ENCODE measurements around the gene PTPRJ. TPM values are rescaled to one million over a fixed set of nuclear protein-coding genes. Genes with fewer than 3 reads are reported as not detected.

Gene PTPRJ
- total and polyA plus RNA-seq, 7 donors: 0.32 to 12.4 (median 4.1) TPM

DNA sequence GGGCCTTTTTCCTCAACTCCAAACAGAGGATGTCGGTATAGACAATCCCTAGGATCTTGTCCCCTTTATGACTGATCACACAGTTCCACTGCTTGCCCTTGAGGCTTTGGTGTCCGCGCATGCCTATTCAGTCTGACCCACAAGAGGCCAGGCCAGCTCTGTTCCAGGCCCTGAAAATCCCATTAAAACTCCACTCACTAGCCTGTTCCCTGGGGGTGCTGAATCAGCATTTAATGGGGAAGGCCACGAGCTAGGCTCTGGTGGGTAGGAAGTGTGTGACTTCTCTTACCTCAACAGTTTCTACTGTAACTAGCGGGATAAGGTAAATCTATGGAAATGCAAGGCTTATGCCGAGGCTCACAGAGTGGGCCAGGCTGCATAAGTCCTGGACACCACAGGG, 117.7 kb downstream of the PTPRJ start:
- ATAC-seq (no peak), DNase-seq (no peak)
- no peaks in the 10 kb centered on the region for H3K27me3 ChIP-seq (ENCODE audit: insufficient read depth in 3 of 3, low read length in 2 of 3)
- no peaks in the 10 kb centered on the region for H3K9me3 ChIP-seq
- intact Hi-C loops (cut with DNase I): no loop called here
- H3K4me1 ChIP-seq: peaks cover 10% of the 10 kb centered on the region
- H3K4me3 ChIP-seq: no peak overlapping the region
- 81 to 88% (median 85%) methylated on average over 6 of the region's 6 CpGs for WGBS, 3 donors
- TF ChIP-seq, protein P1, sequence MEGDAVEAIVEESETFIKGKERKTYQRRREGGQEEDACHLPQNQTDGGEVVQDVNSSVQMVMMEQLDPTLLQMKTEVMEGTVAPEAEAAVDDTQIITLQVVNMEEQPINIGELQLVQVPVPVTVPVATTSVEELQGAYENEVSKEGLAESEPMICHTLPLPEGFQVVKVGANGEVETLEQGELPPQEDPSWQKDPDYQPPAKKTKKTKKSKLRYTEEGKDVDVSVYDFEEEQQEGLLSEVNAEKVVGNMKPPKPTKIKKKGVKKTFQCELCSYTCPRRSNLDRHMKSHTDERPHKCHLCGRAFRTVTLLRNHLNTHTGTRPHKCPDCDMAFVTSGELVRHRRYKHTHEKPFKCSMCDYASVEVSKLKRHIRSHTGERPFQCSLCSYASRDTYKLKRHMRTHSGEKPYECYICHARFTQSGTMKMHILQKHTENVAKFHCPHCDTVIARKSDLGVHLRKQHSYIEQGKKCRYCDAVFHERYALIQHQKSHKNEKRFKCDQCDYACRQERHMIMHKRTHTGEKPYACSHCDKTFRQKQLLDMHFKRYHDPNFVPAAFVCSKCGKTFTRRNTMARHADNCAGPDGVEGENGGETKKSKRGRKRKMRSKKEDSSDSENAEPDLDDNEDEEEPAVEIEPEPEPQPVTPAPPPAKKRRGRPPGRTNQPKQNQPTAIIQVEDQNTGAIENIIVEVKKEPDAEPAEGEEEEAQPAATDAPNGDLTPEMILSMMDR (IDR thresholded peaks at IDR 0.05): no peak
- no peaks in the 10 kb centered on the region for H3K36me3 ChIP-seq (ENCODE audit: insufficient read depth in 1 of 2, low read depth in 1 of 2)
- no peak overlapping the region for H3K27ac ChIP-seq

DNA sequence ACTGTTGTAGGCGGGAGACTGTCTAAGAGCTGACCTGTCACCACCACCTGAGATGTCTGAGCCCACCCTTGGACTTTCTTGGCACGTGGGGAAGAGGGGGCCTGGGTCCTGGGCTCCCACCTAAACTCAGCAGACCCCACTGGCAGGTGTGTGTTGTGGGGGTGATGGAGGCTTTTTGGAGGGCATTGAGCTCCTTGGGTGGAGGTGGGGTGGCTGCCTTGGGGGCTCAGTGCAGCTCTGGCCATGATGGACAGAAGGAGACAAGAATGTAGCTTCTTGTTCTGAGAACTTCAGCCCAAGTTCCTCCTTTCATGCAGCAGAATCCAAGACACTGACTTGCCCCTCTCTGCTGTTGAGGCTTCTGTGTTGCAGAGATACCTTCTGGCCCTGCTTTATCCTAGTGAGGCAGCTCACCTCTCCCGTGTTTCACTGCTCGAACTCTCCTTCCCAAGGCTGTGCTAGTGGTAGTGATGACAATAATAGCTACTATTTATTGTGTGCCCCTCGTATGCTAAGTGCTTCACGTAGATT, 119.6 kb downstream of the PTPRJ start:
- Histone ChIP-seq H3K36me3 (ENCODE audit: insufficient read depth in 1 of 2, low read depth in 1 of 2) (no peaks in the 10 kb centered on the region), H3K4me3 (no peak overlapping the region), H3K27ac (no peak overlapping the region), H3K27me3 (ENCODE audit: insufficient read depth in 3 of 3, low read length in 2 of 3) (no peaks in the 10 kb centered on the region), H3K4me1 (peaks cover 9% of the 10 kb centered on the region), H3K9me3 (no peaks in the 10 kb centered on the region)
- DNase-seq: no peak
- ATAC-seq: no peak
- intact Hi-C loops (cut with DNase I): loop anchor here in 1 of 2 donors (10.0 kb wide), 1 partner anchor 245 kb away; no protein-coding TSS in a partner anchor
- WGBS, 3 donors: 94 to 97% (median 95%) methylated on average over 6 of the region's 6 CpGs
- TF ChIP-seq, protein P1 (IDR thresholded peaks at IDR 0.05): no peak

DNA sequence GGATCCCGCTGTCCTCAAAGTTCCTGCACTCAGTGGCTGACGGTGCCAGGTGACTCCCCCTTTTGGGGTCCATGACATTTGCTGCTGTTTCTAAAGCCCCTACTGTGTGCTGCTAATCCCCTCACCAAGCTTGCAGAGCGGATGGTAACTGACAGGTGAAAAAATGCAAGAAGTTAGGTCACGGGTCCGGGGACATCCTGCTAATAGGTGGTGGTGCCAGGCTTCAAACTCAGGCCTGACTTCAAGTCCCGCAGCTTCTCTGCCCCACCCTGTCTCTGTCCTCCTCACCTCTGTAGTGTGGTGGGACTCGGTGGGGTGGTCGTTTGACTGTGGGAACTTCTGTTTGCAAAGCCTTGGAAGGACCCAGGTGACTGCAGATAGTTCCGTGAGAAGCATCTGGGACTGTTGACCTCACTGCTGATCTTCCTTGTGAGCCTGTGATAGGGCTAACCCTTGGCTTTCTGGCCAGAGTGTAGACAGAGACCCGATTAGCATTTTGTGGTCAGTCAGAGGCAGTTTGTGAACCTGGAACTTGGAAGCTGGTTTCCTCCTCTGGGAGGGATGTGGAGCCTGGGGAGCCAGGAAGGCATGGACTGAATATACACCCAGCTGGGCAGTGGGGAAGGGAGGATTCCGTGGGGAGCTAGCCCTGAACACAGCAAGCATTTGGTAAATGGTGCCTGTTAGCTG, 120.8 kb downstream of the PTPRJ start:
- WGBS, 3 donors: 78 to 80% (median 79%) methylated on average over 11 of the region's 11 CpGs
- intact Hi-C loops (cut with DNase I): loop anchor here in 1 of 2 donors (10.0 kb wide), 1 partner anchor 246 kb away; no protein-coding TSS in a partner anchor
- TF ChIP-seq, protein P1 (IDR thresholded peaks at IDR 0.05): no peak
- H3K4me1 ChIP-seq: peaks cover 9% of the 10 kb centered on the region
- H3K27ac ChIP-seq: no peak overlapping the region
- H3K27me3 ChIP-seq (ENCODE audit: insufficient read depth in 3 of 3, low read length in 2 of 3): no peaks in the 10 kb centered on the region
- DNase-seq (no peak), ATAC-seq (no peak)
- no peak overlapping the region for H3K4me3 ChIP-seq
- H3K9me3 ChIP-seq: no peaks in the 10 kb centered on the region
- no peaks in the 10 kb centered on the region for H3K36me3 ChIP-seq (ENCODE audit: insufficient read depth in 1 of 2, low read depth in 1 of 2)

DNA sequence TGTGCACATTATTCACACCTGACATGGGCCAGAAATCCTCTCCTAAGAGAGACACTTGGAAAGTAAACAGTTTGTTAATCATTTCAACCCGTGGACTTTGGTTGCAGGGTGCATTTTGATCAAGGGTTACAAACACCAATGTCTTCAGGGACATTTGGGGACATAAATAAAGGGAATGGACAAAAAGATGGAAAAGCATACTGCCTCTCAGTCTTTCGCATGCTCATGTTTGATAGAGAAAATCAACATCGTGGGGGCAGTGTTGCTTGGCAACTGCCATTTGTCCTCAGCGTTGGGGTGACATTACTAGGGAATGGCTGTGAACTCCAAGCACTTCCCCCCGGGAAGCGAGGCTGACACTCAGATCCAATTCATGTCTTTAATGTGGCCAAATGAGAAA, 121.6 kb downstream of the PTPRJ start:
- Histone ChIP-seq H3K9me3 (no peaks in the 10 kb centered on the region), H3K27ac (no peak overlapping the region), H3K27me3 (ENCODE audit: insufficient read depth in 3 of 3, low read length in 2 of 3) (no peaks in the 10 kb centered on the region), H3K36me3 (ENCODE audit: insufficient read depth in 1 of 2, low read depth in 1 of 2) (no peaks in the 10 kb centered on the region), H3K4me3 (no peak overlapping the region), H3K4me1 (peaks cover 9% of the 10 kb centered on the region)
- 33 to 38% (median 35%) methylated on average over 6 of the region's 6 CpGs for WGBS, 3 donors
- DNase-seq (no peak), ATAC-seq (no peak)
- TF ChIP-seq, protein P1 (IDR thresholded peaks at IDR 0.05): no peak
- intact Hi-C loops (cut with DNase I): loop anchor here in 1 of 2 donors (10.0 kb wide), 1 partner anchor 247 kb away; no protein-coding TSS in a partner anchor
